ENCODE data around the gene RNF141.

RNF141 gene

GRCh38 chr11:10564030-10564429, 23.0 kb upstream of the RNF141 start:
- Histone ChIP-seq H3K9ac (ENCODE audit: low read depth, low read length) (no peak overlapping the region), H2AFZ (ENCODE audit: low read depth, low read length) (no peak overlapping the region), H3K36me3 (ENCODE audit: insufficient read depth, low read length) (no peaks in the 10 kb centered on the region), H3K9me3 (ENCODE audit: insufficient read depth, low read length, severe bottlenecking) (no peaks in the 10 kb centered on the region), H3K27ac (ENCODE audit: low read length) (no peak overlapping the region), H3K4me3 (ENCODE audit: low read depth in 1 of 2, low read length in 2 of 2) (no peak overlapping the region), H4K20me1 (ENCODE audit: insufficient read depth, low read length) (no peaks in the 10 kb centered on the region), H3K4me2 (ENCODE audit: insufficient read depth, low read length) (no peak overlapping the region), H3K4me1 (ENCODE audit: insufficient read depth, low read length) (no peaks in the 10 kb centered on the region), H3K27me3 (ENCODE audit: insufficient read depth, low read length, poor library complexity) (peaks cover 15% of the 10 kb centered on the region), H3K79me2 (ENCODE audit: insufficient read depth, low read length) (no peaks in the 10 kb centered on the region)
- no peak for ATAC-seq (ENCODE audit: insufficient read depth, low read depth)
- TF ChIP-seq EZH2 (IDR thresholded peaks at IDR 0.05; ENCODE audit: borderline replicate concordance, low read depth, low read length, severe bottlenecking) (no peak), CTCF (IDR thresholded peaks at IDR 0.05; ENCODE audit: borderline replicate concordance, extremely low read depth, low read length, poor library complexity, severe bottlenecking) (no peak)
- no peak for DNase-seq

- TF ChIP-seq EZH2 (IDR thresholded peaks at IDR 0.05; ENCODE audit: borderline replicate concordance, low read depth, low read length, severe bottlenecking) (no peak), CTCF (IDR thresholded peaks at IDR 0.05; ENCODE audit: borderline replicate concordance, extremely low read depth, low read length, poor library complexity, severe bottlenecking) (no peak)
- Histone ChIP-seq H3K27me3 (ENCODE audit: insufficient read depth, low read length, poor library complexity) (peaks cover 19% of the 10 kb centered on the region), H3K4me3 (ENCODE audit: low read depth in 1 of 2, low read length in 2 of 2) (no peak overlapping the region), H2AFZ (ENCODE audit: low read depth, low read length) (no peak overlapping the region), H3K4me2 (ENCODE audit: insufficient read depth, low read length) (no peak overlapping the region), H3K36me3 (ENCODE audit: insufficient read depth, low read length) (no peaks in the 10 kb centered on the region), H3K9me3 (ENCODE audit: insufficient read depth, low read length, severe bottlenecking) (no peaks in the 10 kb centered on the region), H3K27ac (ENCODE audit: low read length) (no peak overlapping the region), H3K79me2 (ENCODE audit: insufficient read depth, low read length) (no peaks in the 10 kb centered on the region), H4K20me1 (ENCODE audit: insufficient read depth, low read length) (no peaks in the 10 kb centered on the region), H3K9ac (ENCODE audit: low read depth, low read length) (no peak overlapping the region), H3K4me1 (ENCODE audit: insufficient read depth, low read length) (no peaks in the 10 kb centered on the region)
- no peak for ATAC-seq (ENCODE audit: insufficient read depth, low read depth)
- DNase-seq = no peak
These were observed 21.0 kb upstream of the RNF141 start for GRCh38 chr11:10561947-10562346.

- H3K27me3 ChIP-seq (ENCODE audit: insufficient read depth, low read length, poor library complexity) = peaks cover 18% of the 10 kb centered on the region
- no peaks in the 10 kb centered on the region for H3K79me2 ChIP-seq (ENCODE audit: insufficient read depth, low read length)
- ATAC-seq (ENCODE audit: insufficient read depth, low read depth) (no peak), DNase-seq (no peak)
- no peaks in the 10 kb centered on the region for H3K36me3 ChIP-seq (ENCODE audit: insufficient read depth, low read length)
- H3K9me3 ChIP-seq (ENCODE audit: insufficient read depth, low read length, severe bottlenecking) = no peaks in the 10 kb centered on the region
- H3K9ac ChIP-seq (ENCODE audit: low read depth, low read length) = no peak overlapping the region
- no peak overlapping the region for H3K4me2 ChIP-seq (ENCODE audit: insufficient read depth, low read length)
- no peak overlapping the region for H3K4me3 ChIP-seq (ENCODE audit: low read depth in 1 of 2, low read length in 2 of 2)
- TF ChIP-seq CTCF (IDR thresholded peaks at IDR 0.05; ENCODE audit: borderline replicate concordance, extremely low read depth, low read length, poor library complexity, severe bottlenecking) (no peak), EZH2 (IDR thresholded peaks at IDR 0.05; ENCODE audit: borderline replicate concordance, low read depth, low read length, severe bottlenecking) (no peak)
- H4K20me1 ChIP-seq (ENCODE audit: insufficient read depth, low read length) = no peaks in the 10 kb centered on the region
- no peaks in the 10 kb centered on the region for H3K4me1 ChIP-seq (ENCODE audit: insufficient read depth, low read length)
- no peak overlapping the region for H2AFZ ChIP-seq (ENCODE audit: low read depth, low read length)
- H3K27ac ChIP-seq (ENCODE audit: low read length) = no peak overlapping the region
These were observed 20.2 kb upstream of the RNF141 start for GRCh38 chr11:10561043-10561818.
